ENCODE data around the gene SGO1. TPM values are rescaled to one million over a fixed set of nuclear protein-coding genes. Genes with fewer than 3 reads are reported as not detected.

The SGO1 gene
- total RNA-seq, 1 experiment from 2014 or later: 12.3 TPM

DNA sequence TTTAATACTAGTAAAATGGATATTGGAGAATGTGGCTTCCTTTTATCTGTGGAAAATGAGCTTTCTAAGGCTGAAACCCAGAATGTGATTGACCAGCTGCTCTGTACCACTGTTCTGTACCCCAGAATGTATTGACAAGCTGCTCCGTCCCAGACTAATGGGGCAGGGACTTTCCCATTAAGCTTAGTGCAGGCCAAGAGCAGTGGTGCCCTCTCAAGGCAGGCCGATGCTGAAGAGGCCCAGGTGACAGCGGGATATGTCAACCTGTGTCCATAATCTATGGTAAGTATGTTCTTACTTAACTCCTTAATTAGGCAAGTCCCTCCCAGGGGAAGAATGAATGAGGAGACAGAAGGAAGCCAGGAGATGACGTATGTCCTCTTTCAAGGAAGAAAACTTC, 31.1 kb downstream of the SGO1 start:
- no peak for DNase-seq (ENCODE audit: low spot score)

DNA sequence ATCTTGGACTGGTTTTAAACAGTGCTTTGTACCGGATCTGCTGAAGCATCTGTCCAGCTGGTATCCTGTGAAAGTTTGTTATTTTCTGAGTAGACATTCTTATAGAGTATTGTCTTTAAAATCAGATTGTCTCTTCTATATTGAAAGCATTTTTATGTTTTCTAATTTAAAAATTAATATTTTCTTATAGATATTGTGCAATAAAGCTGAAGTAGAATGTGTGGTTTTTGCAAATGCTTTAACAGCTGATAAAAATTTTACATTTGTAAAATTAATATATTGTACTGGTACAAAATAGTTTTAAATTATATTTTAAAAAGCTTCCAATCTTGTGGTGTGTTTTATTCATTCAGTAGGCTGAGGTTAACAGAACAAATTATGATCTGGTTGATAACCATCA, 31.9 kb downstream of the SGO1 start:
- DNase-seq (ENCODE audit: low spot score): no peak

DNA sequence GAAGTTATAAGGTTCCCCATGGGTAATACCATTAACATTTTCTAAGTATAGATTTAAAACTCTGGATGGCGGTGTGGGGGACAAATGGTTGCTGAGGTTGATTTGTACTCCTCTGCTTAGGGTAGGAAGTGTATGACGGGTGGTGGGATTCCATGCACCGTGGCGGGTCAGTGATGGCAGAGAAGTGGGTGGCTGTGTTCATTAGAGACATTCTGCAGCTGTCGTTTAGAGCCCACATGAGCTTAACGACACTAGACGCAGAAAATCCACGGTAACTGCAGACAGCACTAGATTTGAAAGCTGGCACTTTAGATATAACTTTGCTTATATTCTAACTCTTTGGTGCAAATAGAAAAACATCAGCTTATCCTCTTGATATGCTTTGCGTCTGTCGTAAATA, 37.5 kb downstream of the SGO1 start:
- DNase-seq (ENCODE audit: low spot score): no peak

DNA sequence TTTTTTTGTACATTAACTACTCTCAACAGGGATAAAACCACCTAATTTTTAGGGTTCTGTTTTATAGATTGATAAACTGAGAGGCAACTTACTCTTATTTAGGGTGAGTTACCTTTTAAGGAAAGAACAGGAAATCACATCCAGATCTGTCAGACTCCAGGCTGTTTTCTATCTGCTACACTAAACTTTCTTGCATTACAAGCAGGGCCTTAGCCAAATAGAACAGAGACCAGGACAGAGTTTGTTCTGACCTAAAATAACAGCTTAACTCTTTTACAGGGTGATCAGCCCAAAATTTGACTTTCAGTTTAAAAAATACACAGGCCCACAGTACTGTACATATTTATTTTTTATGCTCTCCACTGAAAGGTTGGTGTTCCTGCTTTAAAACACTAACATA, 38.6 kb downstream of the SGO1 start:
- no peak for DNase-seq (ENCODE audit: low spot score)

DNA sequence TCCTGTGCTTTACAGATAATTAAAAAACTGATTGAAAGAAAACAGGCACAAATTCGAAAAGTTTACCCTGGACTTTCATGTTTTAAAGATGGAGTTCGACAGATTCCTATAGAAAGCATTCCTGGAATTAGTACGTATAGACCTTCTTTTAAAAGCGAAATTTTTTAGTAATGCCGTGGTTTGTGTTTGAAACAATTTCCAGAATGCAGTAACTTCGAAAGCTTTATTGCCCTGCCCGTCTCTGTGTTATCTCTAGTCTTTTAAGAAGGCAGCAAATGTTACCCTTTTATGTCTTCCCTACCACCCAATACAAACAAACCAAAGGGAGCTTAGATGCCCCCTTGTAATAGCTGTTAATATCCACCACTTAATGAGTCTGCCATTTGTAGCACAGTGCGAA, 39.7 kb downstream of the SGO1 start:
- DNase-seq (ENCODE audit: low spot score): no peak

DNA sequence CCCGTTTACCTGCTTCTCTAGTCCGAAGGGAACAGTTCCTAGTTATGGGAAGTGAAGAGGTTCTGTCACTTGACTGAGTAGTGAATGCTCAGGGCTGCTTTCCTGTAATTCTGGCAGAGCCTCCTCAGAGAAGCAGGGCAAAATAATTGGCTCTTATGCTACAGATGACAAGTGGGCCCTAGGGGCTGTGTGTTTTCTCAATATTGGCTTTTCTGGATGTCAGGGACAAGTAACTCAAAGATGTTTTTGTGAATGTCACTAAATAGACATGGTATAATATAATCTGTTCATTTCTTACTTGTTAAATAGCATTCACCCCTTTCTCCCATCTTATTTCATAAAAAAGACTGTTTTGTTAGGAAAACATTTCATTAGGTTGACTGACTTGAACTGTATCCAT, 40.1 kb downstream of the SGO1 start:
- no peak for DNase-seq (ENCODE audit: low spot score)

DNA sequence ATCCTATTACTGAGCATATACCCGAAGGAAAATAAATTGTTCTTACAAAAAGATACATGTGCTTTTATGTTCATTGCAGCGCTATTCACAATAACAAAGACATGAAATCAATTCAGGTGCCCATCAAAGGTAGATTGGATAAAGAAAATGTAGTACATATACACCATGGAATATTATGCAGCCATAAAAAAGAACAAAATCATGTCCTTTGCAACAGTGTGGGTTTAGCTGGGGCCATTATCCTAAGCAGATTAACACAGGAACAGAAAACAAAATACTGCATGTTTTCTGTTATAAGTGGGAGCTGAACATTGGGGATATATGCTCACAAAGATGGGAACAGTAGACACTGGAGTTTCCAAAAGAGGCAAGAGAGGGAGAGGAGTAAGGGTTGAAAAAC, 42.5 kb downstream of the SGO1 start:
- DNase-seq (ENCODE audit: low spot score): no peak

DNA sequence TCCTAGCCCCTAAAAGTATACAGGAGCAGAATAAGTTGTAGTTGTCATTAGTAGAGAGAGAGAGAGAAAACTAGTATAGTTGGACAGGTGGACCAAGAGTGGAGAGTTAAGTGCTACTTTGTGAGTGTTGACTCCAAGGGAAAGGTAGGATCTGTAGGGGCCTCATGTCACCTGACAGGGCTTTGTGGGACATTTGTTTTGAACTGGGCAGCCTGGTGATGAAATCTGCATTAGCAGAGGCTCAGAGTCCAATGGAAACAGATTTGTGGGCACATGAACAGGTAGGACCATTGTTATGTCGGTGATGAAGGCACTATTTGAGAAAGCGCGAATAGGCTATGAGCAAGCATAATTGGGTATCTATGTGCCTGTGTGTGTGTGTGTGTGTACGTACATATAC, 43.5 kb downstream of the SGO1 start:
- no peak for DNase-seq (ENCODE audit: low spot score)

DNA sequence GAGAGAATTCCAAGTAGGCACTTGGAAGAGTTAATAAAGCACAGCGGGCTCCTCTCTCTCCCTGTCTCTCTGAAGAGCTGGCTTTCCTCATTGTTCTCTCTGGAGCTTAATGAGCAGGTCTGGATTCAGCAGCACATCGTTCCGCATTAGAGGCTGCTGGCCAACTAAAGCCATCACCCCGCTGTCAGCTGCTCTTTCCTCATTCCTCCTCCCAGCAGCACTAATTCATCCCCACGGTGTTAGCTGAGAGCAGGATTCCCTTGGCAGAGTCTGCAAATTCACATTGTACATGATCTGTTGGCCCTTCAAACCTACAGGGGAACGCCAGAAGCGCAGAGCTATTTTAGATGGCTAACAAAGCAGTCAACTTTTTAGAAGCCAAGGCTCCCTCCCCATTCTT, 44.2 kb downstream of the SGO1 start:
- no peak for DNase-seq (ENCODE audit: low spot score)

DNA sequence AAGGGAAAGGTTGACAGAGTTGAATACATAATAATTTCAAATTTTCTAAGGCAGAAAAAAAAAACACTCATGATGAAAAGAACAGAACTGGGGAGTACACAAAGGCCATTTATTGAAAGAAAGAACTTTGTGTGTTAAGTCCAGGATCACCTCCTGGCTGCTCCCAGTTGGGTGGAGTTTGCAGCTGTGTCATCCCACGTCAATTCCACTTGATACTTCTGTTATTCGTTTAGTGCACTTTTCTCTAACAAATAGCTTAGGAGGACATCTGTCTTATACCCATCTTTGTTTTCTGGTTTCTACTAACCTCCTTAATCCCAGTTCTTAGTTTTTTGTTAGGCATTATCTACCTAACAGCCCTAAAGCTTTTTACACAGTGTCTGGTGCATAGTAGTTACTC, 44.7 kb downstream of the SGO1 start:
- no peak for DNase-seq (ENCODE audit: low spot score)

DNA sequence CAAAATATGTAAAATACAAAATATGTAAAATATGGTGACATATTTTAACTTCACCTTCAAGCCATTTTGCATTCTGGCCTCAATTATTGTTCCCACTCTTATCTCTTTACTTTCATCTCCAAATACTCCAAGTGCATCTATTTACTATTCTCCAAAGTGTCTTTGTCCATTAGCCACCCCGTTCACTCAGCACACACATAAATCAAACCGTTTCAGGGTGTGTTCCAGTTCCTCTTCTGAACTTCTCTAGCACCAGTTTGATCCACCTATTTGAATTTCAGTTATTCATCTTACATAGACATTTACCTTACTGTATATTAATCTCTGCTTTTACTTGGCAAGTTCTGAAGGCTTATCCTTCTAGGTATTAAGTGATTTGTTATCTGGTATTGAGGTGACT, 45.1 kb downstream of the SGO1 start:
- DNase-seq (ENCODE audit: low spot score): no peak

DNA sequence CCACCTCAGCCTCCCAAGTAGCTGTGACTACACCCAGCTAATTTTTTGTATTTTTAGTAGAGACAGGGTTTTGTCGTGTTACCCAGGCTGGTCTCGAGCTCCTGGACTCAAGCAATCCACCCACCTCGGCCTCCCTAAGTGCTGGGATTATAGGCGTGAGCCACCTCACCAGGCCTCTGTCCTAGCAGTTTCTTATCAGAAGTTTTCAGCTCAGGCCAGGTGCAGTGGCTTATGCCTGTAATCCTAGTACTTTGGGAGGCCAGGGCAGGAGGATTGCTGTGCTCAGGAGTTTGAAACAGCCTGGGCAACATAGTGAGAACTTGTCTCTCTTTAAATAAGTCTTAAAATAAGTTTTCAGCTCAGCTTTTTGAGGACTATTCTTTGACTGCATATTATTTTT, 48.4 kb downstream of the SGO1 start:
- DNase-seq (ENCODE audit: low spot score): no peak

DNA sequence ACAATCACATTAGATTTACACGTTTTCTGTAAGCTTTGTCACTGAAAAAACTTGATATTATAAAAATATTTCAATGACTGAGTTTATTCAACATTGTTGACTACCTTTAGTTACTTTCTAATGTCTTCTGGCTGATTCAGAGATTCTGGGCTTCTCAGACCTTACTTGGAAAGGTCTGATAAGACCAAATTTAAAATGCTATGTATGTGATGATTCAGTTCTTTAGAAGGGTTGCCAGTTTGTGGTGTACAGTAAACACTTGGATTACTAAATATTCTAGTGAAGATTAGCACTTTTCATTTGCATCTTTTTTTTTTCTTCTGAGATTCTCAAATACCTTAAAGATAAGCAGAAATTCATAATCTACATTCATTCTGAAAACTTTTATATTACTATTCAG, 49.8 kb downstream of the SGO1 start:
- no peak for DNase-seq (ENCODE audit: low spot score)

DNA sequence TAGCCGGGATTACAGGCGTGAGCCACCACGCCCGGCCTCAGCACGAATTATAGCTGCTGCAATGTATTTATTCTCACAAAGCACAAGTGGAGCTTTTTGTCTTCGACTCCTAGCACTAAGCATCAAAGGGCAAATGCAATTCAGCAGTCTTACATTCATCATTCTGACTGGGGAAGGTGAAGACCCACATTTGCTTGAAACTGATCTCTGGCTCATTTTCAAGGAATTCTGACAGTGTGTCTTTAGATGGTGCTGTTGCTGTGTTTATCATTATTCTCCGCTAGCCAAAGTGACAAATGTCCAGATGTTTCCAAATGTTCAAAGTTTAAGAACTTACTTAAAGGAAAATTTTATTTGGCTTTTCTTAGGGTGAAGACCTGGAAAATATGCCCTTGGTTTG, 55.9 kb downstream of the SGO1 start:
- no peak for DNase-seq (ENCODE audit: low spot score)

DNA sequence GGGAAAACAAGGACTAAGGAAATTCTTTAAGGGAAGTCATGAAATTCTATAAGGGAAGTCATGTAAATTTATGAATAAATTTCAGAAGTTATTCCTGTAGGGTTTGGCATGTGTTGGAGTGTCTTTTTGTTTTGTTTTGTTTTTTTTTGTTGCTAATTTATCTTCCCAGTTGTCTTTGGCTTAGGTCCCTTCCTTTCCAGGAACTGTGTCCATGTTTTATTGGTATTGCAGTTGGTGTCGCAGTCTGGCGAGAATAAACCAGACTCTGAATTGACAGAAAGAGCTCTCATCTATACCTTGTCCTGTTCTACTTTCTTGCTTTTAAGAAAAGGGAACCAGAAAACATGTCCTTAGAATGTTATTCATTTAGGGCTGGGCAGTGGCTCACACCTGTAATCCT, 57.6 kb downstream of the SGO1 start:
- no peak for DNase-seq (ENCODE audit: low spot score)

DNA sequence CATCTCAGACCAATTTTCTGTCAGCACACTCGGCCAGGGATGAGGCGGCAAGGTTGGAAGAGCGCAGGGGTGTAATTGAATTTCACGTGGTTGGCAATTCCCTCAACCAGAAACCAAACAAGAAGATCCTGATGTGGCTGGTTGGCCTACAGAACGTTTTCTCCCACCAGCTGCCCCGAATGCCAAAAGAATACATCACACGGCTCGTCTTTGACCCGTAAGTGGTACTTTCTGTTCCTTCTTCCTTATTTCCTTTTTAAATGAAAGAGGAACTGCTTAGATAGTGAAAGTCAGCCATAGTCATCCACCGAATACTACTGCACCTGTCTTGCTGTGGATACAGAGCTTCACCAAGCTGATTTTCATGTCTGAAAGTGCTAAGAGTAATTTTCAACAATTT, 60.1 kb downstream of the SGO1 start:
- DNase-seq (ENCODE audit: low spot score): no peak

DNA sequence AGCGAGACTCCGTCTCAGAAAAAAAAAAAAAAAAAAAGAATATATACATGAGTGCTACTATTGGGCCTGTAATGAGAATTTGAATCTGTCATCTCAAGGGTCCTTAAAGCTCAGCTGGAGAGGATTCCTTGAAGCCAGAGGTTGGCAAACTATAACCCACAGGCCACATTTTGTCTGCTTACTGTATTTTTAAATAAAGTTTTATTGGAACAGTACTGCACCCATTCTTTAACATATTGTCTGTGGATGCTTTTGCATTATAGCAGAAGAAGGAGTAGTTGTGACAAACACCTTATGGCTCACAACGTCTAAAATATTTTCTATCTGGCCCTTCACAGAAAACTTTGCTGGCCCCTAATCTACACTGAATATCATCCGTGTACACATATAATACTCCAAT, 60.7 kb downstream of the SGO1 start:
- DNase-seq (ENCODE audit: low spot score): no peak

DNA sequence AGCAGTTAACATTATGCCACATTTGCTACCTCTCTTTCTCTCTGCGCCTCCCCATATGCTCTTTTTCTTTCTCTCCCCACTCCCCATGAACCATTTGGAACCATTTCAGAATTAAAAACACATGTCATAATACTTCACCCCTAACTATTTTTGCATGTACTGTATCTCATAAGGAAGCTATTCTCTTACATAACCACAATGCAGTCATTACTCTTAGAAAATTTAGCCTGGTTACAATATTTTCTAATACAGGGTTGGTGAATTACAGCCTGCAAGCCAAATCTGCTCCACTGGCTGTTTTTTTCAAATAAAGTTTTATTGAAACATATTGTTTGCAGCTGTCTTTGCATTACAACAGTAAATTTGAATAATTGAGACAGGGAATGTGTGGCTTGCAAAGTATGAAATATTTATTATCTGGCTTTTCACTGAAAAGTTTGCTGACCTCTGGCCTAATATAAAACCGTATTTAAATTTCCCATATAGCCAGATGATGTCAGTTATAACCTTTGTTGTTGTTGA, 62.8 kb downstream of the SGO1 start:
- DNase-seq (ENCODE audit: low spot score): no peak

DNA sequence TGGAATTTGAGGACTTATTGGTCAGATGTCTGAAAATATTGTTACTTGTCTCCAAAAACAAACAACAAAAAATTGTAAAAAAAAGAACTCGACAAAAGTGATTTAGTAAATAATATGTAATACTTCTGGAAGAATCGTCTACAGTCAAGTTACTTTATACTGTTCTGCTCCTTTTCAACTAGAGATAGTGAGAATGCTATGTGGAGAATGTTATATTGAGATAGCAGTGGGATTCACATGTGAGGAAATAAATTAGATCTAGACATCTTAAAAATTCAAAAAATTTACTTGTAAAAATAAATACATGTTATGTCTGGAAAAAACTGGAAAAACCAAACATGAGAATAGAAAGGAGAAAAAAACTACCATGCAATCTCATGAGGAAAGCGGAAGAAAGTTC, 64.9 kb downstream of the SGO1 start:
- DNase-seq (ENCODE audit: low spot score): no peak

Other genes starting within 250 kb of the SGO1 start
- gene RAB5A, start 239.1 kb downstream of the SGO1 start, total RNA-seq (2014; rRNA removed; shearing (Covaris generic)): 14.5 and 15.9 TPM in 2 replicates
- gene PP2D1, start 173.9 kb downstream of the SGO1 start, total RNA-seq (2014; rRNA removed; shearing (Covaris generic)): not detected in 2 replicates
- 1.3 and 2.2 TPM in 2 replicates for gene KAT2B, start 145.8 kb downstream of the SGO1 start, total RNA-seq (2014; rRNA removed; shearing (Covaris generic))

Measured in H4 (cell line).